NCI-H1930 (cell line): ENCODE data around the gene LRCOL1.

Experiments
- DNase-seq, 2 experiments: peaks; one replicate each; lab custom pipeline; 2025; lab: John Stamatoyannopoulos, UW

Gene LRCOL1

DNA sequence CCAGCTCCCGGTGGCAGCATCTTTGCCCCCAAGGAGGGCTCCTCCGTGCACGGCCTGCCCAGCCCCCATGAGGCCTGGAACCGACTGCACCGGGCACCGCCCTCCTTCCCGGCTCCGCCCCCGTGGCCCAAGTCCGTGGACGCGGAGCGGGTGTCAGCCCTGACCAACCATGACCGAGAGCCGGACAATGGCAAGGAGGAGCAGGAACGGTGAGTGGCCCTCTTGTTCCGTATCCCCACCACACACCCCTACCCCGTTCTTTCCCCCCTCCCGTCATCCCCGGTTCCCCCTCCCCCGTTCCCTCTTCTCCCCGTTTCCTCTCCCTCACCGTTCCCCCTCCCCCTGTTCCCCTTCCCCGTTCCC, 28.3 kb downstream of the LRCOL1 start:
- DNase-seq = no peak

DNA sequence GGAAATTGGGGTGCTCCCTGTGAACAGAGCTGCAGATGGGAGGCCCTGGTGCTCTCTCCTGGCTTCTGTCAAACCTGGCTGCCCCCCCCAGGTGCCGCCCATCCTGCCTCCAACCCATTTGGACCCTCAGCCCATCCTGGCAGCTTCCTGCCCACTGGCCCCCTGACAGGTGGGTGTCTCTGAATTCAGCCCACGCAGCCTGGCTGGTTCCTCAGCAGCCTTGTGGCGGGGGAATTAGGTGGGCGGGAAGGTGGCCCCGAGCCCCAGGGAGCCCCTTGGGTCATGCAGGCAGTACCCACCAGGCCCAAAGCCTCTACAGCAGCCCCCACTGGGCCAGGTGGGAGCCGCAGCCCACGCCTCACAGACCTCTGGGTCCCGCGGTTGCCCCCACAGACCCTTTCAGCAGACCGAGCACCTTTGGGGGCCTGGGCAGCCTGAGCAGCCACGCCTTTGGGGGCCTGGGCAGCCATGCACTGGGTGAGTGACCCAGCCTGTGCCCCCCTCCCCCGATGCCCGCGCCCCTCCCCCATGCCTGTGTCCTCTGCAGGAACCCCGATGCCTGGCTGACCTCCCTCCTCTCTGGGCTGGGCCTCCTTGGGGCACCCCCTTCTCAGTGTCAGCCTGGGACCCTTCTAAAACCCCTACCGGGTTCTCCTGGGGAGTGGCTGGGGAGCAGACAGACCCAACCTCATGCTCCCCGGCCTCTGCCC, 28.9 kb downstream of the LRCOL1 start:
- DNase-seq = no peak

DNA sequence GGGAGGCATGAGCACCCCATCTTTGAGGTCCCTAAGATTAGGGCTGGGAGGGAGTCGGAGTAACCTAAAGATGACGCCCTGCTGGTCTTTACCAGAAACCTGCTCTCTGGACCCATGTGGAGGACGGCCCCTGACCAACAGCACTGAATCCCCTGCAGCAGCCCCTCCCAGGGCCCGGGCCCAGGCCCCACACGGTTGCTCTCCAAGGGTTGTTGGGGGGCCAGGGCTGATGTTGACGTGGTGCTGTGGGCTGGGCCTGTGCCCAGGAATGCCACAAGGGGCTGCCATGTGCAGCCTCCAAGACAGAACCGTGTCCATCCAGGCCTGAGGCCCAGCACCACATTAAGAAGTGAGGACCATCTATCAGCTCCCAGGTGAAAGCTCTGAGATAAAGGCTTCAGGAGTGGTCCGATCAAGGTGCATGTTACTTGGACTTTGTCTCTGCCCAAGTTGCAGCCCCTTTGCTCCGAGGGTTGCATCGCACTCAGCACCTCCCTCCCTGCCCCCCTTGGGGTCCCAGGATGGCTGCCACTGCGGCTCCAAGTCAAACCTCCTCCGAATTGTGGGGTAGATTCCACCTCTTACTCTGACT, 29.6 kb downstream of the LRCOL1 start:
- no peak for DNase-seq

DNA sequence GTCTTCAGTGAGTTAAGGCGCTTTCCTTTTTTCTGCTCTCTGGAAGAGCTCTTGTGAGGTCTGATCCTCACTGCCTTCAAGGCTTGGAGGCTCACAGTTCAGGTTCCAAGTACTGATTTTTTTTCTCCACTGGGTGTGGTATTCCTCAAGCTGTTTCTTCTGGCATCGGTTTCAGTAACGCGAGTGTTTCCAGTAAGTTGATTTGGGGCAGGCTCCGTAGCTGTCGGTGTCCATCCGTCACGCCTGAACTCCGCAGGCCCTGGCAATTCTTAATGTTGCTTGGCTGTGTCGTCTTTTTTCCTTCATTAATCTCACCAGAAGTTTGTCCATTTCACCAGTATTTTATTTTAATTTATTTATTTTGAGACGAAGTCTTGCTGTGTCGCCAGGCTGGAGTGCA, 30.6 kb downstream of the LRCOL1 start:
- DNase-seq = no peak

DNA sequence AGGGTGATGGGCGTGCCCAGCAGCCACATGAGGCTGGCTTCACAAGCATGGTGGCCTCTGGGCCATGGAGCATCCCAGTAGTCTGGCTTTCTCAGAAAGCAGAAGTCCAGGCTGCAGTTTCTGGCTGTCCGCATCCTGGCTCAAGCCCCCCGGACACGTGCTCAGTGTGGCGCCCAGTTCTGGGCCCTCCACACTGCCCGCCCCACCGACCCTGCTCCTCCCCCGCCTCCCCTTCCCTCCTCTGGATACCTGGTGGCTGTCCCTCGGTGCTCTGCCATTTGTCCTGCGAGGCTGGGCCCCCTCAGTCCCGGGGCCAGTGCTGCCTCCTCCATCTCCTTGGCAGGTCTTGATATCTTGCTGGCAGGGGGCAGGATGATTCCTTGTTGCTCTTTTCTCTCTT, 31.6 kb downstream of the LRCOL1 start:
- DNase-seq = no peak

DNA sequence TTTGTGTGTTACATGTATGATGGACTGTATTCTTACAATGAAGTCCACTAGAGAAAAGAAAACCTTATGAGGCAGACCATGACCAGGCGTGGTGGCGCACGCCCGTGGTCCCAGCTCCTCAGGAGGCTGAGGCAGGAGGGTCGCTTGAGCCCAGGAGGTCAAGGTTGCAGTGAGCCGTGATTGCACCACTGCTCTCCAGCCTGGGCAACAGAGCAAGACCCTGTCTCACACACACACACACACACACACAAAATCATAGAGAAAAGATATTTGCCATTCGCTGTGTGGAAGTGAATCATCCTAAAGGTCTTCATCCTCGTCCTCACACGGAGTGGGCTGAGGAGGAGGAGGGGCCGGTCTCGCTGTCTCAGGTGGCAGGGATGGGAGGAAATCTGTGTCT, 32.3 kb downstream of the LRCOL1 start:
- DNase-seq = no peak

DNA sequence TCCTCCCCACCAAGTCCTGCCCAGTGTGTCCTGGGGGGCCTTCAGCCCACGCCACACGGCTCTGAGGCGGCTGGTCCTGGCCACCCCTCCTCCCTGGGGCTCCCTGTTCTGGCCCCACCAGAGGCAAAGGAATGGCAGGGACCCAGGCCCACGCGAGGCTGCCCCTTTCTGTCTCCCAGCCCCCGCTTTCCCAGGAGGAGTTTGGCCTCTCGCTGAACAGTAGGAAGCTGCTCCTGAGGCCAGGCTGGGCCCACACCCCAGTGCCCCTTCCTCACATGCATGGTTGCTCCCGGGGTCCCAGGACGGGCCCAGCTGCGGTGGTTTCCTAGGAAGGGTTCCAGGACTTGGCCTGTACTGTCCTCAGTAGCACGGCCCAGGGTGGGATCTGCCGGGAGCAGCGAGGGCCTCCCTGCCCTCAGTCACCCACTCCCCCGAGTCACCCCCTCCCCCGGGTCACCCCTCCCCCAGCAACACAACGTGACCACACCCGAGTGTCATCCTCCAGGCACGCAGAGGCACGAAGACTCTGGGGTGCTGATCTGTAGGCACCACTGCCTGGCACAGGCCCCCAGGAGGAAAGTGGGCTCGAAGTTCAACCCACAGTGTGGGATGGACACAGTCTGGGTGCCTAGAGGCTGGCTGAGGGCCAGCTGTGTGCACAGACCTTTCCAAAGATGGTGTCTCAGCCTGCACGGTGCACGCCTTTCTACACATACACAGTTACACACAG, 33.0 kb downstream of the LRCOL1 start:
- DNase-seq = no peak

DNA sequence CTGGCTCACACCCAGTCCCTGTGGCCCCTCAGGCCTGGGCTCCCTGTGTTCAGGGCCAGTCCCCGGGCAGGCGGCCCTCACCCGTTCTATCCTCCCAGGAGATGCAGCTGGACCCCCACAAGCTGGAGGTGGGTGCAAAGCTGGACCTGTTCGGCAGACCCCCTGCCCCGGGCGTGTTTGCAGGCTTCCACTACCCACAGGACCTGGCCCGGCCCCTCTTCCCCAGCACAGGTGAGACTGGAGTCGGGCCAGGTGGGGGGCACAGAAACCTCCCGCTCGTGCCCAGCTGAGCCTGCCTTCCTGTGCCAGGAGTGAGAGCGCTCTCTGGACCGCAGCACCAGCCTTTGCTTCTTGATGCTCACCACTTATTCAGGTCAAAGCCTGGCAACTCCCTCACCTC, 33.7 kb downstream of the LRCOL1 start:
- no peak for DNase-seq

DNA sequence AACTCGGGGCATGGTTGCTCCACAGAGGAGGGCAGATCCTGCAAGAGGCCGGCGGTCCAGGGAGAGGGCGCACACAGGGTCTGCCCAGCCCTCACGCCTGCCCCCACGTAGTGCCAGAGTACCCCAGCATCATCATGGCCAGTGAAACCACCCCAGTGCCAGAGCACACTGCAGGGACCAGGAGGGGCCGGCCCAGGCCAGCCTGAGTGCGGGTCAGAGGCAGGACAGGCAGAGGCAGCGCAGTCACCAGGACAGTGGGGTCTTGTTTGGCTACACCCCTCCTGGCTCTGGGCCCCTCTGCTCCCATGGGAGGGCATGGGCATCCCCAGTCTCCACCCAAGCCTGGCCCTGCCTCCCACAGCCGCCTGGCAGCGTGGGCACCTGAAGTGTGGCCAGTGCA, 34.7 kb downstream of the LRCOL1 start:
- no peak for DNase-seq

DNA sequence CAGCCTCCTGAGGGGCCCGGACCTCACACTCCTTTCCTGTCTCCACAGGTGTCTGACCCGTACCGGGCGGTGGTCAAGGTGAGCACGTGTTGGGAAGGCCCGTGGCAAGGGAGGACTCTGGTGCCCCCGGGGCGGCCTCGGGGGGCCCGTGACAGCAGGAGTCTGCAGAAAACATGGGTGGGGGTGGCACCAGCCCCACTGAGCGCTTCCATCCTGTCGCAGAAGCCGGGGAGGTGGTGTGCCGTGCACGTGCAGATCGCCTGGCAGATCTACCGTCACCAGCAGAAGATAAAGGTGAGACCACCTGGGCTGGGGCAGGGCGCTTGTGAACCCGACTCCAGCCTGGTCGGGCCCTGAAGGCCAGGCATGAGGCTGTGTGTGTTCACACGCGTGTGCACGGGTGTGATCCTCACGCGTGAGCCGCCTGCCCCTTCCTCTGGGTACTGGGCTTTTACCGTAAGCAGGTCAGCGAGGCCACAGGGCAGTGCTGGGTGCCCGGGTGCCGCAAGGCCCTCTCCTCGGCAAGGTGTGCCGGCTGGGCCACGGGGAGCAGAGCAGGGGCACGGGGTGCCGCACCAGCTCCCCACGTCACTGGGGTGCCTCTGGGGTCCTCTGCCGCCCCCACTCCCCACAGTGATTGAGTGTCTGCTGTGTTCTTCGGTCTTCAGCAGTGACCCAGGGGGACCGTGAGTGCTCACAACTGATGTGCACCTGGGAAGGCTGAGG, 35.9 kb downstream of the LRCOL1 start:
- no peak for DNase-seq

DNA sequence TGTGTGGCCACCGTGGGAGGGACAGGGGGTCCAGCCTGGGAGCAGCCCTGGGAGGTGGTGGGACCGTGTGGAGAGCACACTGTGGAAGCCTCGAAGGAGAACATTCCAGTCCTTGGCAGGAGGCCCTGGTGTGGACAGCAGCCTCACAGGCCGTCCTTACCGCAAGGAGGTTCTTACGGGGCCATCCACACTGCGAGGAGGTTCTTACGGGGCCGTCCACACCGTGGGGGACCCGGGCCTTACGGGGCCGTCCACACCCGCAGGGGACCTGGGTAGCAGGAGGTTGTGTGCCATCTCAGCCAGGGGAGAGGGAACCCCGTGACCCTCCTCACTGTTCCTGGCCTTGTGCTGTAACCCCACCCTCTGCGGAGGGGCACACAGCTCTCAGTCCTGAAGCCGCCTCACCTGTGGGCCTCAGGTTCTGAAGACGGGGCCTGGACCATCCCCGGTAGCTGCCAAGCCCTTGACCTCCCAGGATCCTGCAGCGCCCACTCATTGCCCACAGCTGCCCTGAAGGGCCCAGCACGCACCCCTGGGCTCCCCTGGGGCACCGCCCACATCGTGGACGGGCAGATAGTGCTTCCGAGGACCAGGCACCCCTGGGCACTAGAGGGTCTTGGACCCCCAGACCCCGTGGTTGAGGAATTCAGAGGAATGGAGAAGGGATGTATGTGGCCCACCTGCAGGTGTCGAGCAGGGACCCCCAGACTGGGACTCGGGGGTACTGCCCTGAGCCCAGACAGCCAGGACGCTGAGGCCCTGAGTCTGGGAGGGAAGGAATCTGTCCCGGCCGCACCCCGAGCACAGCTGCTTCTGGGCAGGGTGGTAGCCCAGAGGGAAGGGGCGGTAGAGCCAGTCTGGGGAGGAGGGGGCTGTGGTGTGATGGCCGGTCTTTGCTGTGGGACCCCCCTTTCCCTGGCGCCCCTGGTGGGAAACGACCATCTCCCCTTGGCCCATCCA, 37.3 kb downstream of the LRCOL1 start:
- DNase-seq = no peak

DNA sequence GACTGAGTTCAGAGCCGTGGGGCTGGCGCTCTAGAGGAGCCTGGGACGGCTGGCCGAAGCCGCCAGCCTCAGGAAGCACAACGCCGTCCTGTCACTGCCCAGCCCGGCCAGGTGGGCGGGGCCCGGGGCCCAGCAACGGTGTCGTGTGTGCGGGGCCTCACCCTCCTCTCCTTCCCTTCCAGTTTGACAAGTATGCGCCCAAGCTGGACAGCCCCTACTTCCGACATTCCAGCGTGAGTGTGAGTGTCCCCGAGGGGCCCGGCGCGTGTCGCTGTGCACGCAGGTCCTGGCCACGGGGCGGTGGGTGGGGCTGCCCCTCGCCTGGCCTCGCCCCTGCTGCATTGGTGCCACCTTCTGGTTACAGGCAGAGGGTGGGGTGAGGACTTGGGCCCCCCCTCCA, 38.3 kb downstream of the LRCOL1 start:
- DNase-seq = no peak

DNA sequence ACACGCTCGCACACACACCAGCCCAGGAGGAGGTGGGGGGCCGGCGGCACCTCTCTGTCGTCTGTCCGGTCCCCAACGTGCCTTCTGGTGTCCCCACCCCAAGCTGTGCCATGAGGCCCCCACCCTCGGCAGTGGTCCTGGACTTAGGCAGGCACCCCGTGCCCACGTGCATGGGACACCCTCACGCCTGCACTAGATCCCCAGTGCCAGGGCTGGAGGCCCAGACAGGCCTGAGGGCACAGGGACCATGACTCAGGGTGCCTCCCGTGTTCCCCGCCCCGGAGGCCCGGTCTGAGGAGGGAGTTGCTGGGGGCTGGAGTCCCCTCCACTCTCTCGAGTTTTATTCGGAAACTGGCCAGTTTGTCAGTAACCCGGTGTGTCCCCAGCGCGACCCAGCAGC, 38.8 kb downstream of the LRCOL1 start:
- no peak for DNase-seq

DNA sequence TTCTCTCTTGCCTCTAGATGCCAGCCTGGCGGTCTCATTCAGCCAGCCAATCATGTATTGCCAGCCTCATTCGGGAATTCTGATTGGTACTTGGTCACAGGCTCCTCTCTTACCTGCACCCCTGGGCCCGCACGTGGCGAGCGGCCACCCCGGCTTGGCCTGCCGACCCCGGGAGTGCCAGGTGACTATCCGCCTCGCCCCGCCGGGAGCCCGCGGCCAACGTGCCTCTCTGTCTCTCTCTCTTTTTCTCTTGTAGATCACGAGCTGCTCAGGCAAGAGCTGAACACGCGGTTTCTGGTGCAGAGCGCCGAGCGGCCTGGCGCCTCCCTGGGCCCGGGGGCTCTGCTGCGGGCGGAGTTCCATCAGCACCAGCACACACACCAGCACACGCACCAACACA, 39.3 kb downstream of the LRCOL1 start:
- DNase-seq = no peak

DNA sequence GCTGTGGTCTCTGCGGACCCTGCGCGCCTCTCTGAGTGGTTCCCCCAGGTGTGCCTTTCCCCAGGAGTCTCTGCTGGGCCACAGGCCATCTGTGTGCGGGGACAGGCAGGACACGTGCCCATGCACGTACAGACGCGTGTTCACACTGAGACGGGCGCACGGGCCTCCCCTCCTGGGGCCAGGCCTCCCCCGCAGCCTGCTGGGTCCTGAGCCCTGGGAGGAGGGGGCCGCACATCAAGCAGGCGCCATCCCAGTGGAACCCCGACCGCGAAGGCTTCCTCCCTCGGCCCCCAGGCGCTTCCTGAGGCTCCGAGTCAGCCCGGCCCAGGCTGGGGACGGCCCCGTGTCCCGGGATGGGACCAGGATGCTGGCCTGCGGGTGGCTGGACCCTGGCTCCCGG, 39.7 kb downstream of the LRCOL1 start:
- no peak for DNase-seq

DNA sequence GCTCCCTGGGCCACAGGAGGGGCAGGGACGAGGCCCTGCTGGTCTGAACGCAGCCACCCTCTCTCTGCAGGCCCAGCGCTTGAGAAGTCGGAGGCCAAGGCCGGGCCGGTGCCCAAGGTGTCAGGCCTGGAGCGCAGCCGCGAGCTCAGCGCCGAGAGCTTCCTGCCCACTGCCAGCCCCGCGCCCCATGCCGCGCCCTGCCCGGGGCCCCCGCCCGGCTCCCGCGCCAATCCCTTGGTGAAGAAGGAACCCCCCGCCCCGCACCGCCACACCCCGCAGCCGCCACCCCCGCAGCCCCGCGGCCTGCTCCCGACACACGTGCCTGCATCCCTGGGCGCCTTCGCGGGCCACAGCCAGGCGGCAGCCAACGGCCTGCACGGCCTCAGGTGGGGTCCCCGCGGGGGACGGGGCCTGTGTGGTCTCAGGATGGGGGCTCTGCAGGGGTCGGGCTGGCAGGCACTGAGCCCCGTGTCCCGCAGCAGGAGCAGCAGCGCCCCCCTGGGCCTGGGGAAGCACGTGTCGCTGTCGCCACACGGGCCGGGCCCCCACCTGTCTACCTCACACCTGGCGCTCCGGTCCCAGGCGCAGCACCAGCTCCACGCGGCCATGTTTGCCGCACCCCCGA, 40.4 kb downstream of the LRCOL1 start:
- DNase-seq = no peak

DNA sequence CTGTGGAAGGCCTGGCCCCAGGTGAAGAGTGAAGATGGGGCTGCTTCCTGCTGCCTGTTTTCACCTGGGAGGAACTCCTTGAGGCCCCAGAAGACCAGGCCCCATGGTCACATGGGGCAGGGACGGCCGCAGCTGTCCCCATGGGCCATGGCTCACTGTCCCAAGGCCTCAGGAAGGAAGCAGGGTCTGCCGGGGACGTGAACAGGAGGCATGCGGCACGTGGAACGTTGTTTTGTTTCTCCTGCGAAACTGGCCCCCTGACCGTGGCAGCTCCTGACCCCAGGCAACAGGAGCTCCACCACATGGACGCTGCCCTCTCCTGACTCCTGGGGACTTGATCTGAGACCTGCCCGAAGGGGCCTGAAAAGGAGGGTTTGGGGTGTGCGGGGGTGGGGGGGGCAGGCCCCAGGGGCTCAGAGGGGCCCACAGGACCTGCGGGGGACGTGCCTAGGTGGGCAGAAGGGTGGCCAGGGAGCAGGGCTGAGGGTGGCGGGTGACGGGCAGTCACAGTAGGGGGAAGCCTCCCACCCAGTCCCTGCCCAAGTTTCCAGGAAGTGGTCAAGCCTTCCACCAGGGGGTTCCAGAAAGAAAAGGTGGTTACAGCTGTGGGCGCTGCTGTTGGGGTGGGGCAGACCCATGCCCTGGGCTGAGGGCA, 41.4 kb downstream of the LRCOL1 start:
- no peak for DNase-seq

DNA sequence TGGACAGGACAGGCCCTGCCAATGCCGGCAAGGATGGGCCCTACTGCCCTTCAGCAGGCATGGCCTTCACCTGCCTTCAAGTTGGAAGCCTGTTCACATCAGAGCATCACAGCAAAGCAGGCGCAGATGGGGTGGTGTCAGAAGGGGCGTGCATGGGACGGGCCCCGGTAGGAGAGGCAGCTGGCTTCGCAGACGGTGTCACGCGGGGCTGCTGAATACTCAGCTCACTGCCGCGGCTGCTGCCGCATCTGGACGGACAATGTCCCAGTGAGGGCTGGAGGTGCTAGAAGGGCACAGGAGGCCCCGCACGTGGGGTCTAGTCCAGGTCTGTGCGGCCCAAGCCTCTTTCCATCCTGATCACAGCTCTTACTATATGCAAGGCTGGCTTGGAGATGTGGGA, 42.1 kb downstream of the LRCOL1 start:
- DNase-seq = no peak

DNA sequence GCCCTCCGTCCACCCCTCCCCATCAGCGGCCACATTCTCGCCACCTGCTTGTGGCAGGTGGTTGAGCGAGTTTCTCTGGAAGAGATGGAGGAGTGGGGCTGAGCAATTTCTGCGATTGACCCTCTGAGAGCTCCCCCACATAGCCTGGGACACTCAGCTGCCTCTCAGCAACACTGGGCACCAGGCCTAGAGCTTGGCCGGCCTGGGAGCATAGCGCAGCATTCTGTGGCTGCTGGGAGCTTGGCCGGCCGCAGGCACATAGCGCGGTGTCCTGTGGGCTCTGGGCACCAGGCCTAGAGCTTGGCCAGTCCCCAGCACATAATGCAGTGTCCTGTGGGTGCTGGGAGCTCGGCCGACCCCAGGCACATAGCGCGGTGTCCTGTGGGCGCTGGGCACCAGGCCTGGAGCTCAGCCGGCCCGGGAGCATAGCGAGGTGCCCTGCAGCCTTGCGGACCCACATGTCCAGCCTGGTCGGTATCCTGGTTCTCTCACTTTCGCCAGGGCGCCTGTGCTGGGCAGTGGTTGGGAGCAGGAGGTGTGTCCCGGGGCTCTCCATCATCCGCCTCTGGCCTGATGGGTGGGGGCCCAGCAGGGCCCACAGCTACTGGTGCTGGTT, 43.8 kb downstream of the LRCOL1 start:
- DNase-seq = no peak

DNA sequence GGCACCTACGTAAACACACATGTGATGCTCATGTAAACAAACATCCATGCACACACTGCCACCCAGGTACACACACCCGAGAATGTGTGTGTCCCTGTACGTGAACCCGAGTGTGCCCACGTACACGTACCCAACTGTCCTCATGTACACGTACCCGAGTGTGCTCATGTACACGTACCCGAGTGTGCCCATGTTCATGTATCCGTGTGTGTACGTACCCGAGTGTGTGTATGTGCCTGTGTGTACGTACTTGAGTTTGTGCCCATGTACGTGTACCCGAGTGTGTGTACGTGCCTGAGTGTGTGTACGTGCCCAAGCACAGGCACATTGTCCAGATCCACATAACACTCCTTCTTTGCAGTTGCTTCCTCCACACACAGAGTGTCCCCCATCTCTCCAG, 45.0 kb downstream of the LRCOL1 start:
- DNase-seq = no peak
